Measurements from ENCODE around the gene DPP6. TPM values are rescaled to one million over a fixed set of nuclear protein-coding genes. Genes with fewer than 3 reads are reported as not detected.

The DPP6 gene
- total RNA-seq, 2 donors from 2014 or later, result not detected

GRCh38 chr7:154854836-154855235, 802.6 kb downstream of the DPP6 start:
- Mint-ChIP-seq H3K27ac (no peak overlapping the region), H3K36me3 (ENCODE audit: insufficient read depth in 2 of 2) (no peaks in the 10 kb centered on the region), H3K4me3 (no peak overlapping the region), H3K27me3 (ENCODE audit: low read depth) (peaks cover 17% of the 10 kb centered on the region), H3K4me1 (ENCODE audit: low read depth) (no peaks in the 10 kb centered on the region), H3K9me3 (peaks cover 2 to 3% of the 10 kb centered on the region in 2 donors)
- ATAC-seq (replicated peaks in 1 of 2) (no peak), DNase-seq (no peak)

GRCh38 chr7:154855366-154855765, 803.2 kb downstream of the DPP6 start:
- H3K36me3 Mint-ChIP-seq (ENCODE audit: insufficient read depth in 2 of 2), result no peaks in the 10 kb centered on the region
- peaks cover 2 to 3% of the 10 kb centered on the region in 2 donors for H3K9me3 Mint-ChIP-seq
- H3K4me3 Mint-ChIP-seq, result no peak overlapping the region
- peaks cover 14% of the 10 kb centered on the region for H3K27me3 Mint-ChIP-seq (ENCODE audit: low read depth)
- H3K4me1 Mint-ChIP-seq (ENCODE audit: low read depth), result no peaks in the 10 kb centered on the region
- H3K27ac Mint-ChIP-seq, result no peak overlapping the region
- DNase-seq (no peak), ATAC-seq (replicated peaks in 1 of 2) (no peak)

- no peak overlapping the region for H3K4me3 Mint-ChIP-seq
These were observed 804.5 kb downstream of the DPP6 start for GRCh38 chr7:154856733-154857132.

GRCh38 chr7:154857240-154857639, 805.0 kb downstream of the DPP6 start:
- Mint-ChIP-seq H3K4me3 (no peak overlapping the region), H3K27ac (no peak overlapping the region), H3K9me3 (peaks cover 0 to 3% of the 10 kb centered on the region in 2 donors), H3K36me3 (ENCODE audit: insufficient read depth in 2 of 2) (no peaks in the 10 kb centered on the region), H3K27me3 (ENCODE audit: low read depth) (peaks cover 7% of the 10 kb centered on the region), H3K4me1 (ENCODE audit: low read depth) (no peaks in the 10 kb centered on the region)
- DNase-seq, result no peak
- ATAC-seq (replicated peaks in 1 of 2), result no peak

More at GRCh38 chr7:154856733-154857132, 804.5 kb downstream of the DPP6 start:
- Mint-ChIP-seq H3K36me3 (ENCODE audit: insufficient read depth in 2 of 2) (no peaks in the 10 kb centered on the region), H3K27me3 (ENCODE audit: low read depth) (peaks cover 8% of the 10 kb centered on the region), H3K4me1 (ENCODE audit: low read depth) (no peaks in the 10 kb centered on the region), H3K27ac (no peak overlapping the region), H3K9me3 (peaks cover 0 to 3% of the 10 kb centered on the region in 2 donors)
- ATAC-seq (replicated peaks in 1 of 2) (no peak), DNase-seq (no peak)

GRCh38 chr7:154857728-154858681, 805.8 kb downstream of the DPP6 start:
- DNase-seq (no peak), ATAC-seq (replicated peaks in 1 of 2) (no peak)
- Mint-ChIP-seq H3K4me3 (no peak overlapping the region), H3K4me1 (ENCODE audit: low read depth) (no peaks in the 10 kb centered on the region), H3K27me3 (ENCODE audit: low read depth) (no peaks in the 10 kb centered on the region), H3K27ac (no peak overlapping the region), H3K9me3 (no peaks in the 10 kb centered on the region), H3K36me3 (ENCODE audit: insufficient read depth in 2 of 2) (no peaks in the 10 kb centered on the region)

- ATAC-seq (replicated peaks in 1 of 2) (no peak), DNase-seq (no peak)
- Mint-ChIP-seq H3K36me3 (ENCODE audit: insufficient read depth in 2 of 2) (no peaks in the 10 kb centered on the region), H3K4me3 (no peak overlapping the region), H3K27me3 (ENCODE audit: low read depth) (no peaks in the 10 kb centered on the region), H3K27ac (no peak overlapping the region), H3K9me3 (no peaks in the 10 kb centered on the region), H3K4me1 (ENCODE audit: low read depth) (no peaks in the 10 kb centered on the region)
These were observed 806.8 kb downstream of the DPP6 start for GRCh38 chr7:154858836-154859537.

- no peak overlapping the region for H3K27ac Mint-ChIP-seq
- H3K9me3 Mint-ChIP-seq, result no peaks in the 10 kb centered on the region
- DNase-seq (no peak), ATAC-seq (replicated peaks in 1 of 2) (no peak)
- H3K36me3 Mint-ChIP-seq (ENCODE audit: insufficient read depth in 2 of 2), result no peaks in the 10 kb centered on the region
- no peak overlapping the region for H3K4me3 Mint-ChIP-seq
- H3K4me1 Mint-ChIP-seq (ENCODE audit: low read depth), result no peaks in the 10 kb centered on the region
- no peaks in the 10 kb centered on the region for H3K27me3 Mint-ChIP-seq (ENCODE audit: low read depth)
These were observed 807.8 kb downstream of the DPP6 start for GRCh38 chr7:154859747-154860620.

GRCh38 chr7:154860621-154861375, 808.6 kb downstream of the DPP6 start:
- Mint-ChIP-seq H3K27ac (no peak overlapping the region), H3K9me3 (no peaks in the 10 kb centered on the region), H3K27me3 (ENCODE audit: low read depth) (no peaks in the 10 kb centered on the region), H3K4me1 (ENCODE audit: low read depth) (no peaks in the 10 kb centered on the region), H3K4me3 (no peak overlapping the region), H3K36me3 (ENCODE audit: insufficient read depth in 2 of 2) (no peaks in the 10 kb centered on the region)
- ATAC-seq (replicated peaks in 1 of 2) (no peak), DNase-seq (no peak)

GRCh38 chr7:154861589-154861988, 809.4 kb downstream of the DPP6 start:
- H3K27me3 Mint-ChIP-seq (ENCODE audit: low read depth), result no peaks in the 10 kb centered on the region
- no peaks in the 10 kb centered on the region for H3K36me3 Mint-ChIP-seq (ENCODE audit: insufficient read depth in 2 of 2)
- no peak overlapping the region for H3K4me3 Mint-ChIP-seq
- no peak overlapping the region for H3K27ac Mint-ChIP-seq
- DNase-seq (no peak), ATAC-seq (replicated peaks in 1 of 2) (no peak)
- H3K4me1 Mint-ChIP-seq (ENCODE audit: low read depth), result no peaks in the 10 kb centered on the region
- H3K9me3 Mint-ChIP-seq, result no peaks in the 10 kb centered on the region

GRCh38 chr7:154862153-154862791, 810.1 kb downstream of the DPP6 start:
- no peak for ATAC-seq (replicated peaks in 1 of 2)
- Mint-ChIP-seq H3K27me3 (ENCODE audit: low read depth) (peaks cover 6% of the 10 kb centered on the region), H3K4me3 (no peak overlapping the region), H3K4me1 (ENCODE audit: low read depth) (peaks cover 3% of the 10 kb centered on the region), H3K36me3 (ENCODE audit: insufficient read depth in 2 of 2) (no peaks in the 10 kb centered on the region), H3K27ac (no peak overlapping the region), H3K9me3 (no peaks in the 10 kb centered on the region)
- no peak for DNase-seq

- no peak overlapping the region for H3K27ac Mint-ChIP-seq
These were observed 811.7 kb downstream of the DPP6 start for GRCh38 chr7:154863766-154864522.

More at GRCh38 chr7:154863766-154864522, 811.7 kb downstream of the DPP6 start:
- H3K27me3 Mint-ChIP-seq (ENCODE audit: low read depth), result peaks cover 19% of the 10 kb centered on the region
- DNase-seq (no peak), ATAC-seq (replicated peaks in 1 of 2) (no peak)
- peaks cover 6% of the 10 kb centered on the region for H3K4me1 Mint-ChIP-seq (ENCODE audit: low read depth)
- H3K4me3 Mint-ChIP-seq, result no peak overlapping the region
- no peaks in the 10 kb centered on the region for H3K9me3 Mint-ChIP-seq
- no peaks in the 10 kb centered on the region for H3K36me3 Mint-ChIP-seq (ENCODE audit: insufficient read depth in 2 of 2)
